Dendritic cell treated with granulocyte-macrophage colony-stimulating factor and Interleukin-4, amounts not matched to agents 40 ng/mL and 50 ng/mL, for 4 days (primary cell): Measurements from ENCODE around the gene CLPTM1.
"Not testable (repeated sequence)": the region's sequence is repeated elsewhere in the genome, so short reads cannot be mapped to it uniquely, and the experiment has no call there.

ENCODE experiments used
- H3K27ac Mint-ChIP-seq: one replicate; pipeline ENCODE4 v1.8.0; 2022; ENCODE audit warnings: mild to moderate bottlenecking, mixed read lengths
- H3K27me3 Mint-ChIP-seq: one replicate; pipeline ENCODE4 v1.8.0; 2022; ENCODE audit warnings: mild to moderate bottlenecking, mixed read lengths
- H3K36me3 Mint-ChIP-seq: one replicate; pipeline ENCODE4 v1.8.0; 2022; ENCODE audit warnings: low read depth, mixed read lengths
- H3K4me1 Mint-ChIP-seq: one replicate; pipeline ENCODE4 v1.8.0; 2022; ENCODE audit warnings: low read depth, mixed read lengths
- H3K4me3 Mint-ChIP-seq: one replicate; pipeline ENCODE4 v1.8.0; 2022; ENCODE audit warnings: mild to moderate bottlenecking, moderate library complexity, mixed read lengths
- H3K9me3 Mint-ChIP-seq: one replicate; pipeline ENCODE4 v1.8.0; 2022; ENCODE audit warnings: mixed read lengths
- intact Hi-C: fragments of 100-400 bp; cut with micrococcal nuclease; formaldehyde crosslinking; loops from one replicate; pipeline ENCODE4 v1.15.0; 2022

The CLPTM1 gene

DNA sequence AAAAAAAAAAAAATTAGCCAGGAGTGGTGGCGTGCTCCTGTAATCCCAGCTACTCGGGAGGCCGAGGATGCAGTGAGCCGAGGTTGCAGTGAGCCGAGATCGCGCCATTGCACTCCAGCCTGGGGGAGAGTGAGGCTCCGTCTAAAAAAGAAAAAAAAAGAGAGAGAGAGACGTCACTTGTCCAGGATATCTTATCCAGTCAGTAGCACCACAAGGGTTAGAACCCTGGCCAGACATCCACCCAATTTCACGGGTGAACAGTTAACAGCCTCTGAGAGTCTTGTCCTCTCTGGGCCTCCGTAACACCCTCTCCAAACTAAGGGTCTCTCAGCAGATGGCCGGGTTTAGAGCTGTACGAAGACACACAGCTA lies 917 bp upstream of the CLPTM1 start:
- H3K9me3 Mint-ChIP-seq = no peaks in the 10 kb centered on the region
- H3K27ac Mint-ChIP-seq = peak overlapping the region; percentile 95
- intact Hi-C loops = loop anchor here (2.0 to 5.0 kb wide), 2 partner anchors 48 to 63 kb away; partner anchors contain the start of genes RELB and TOMM40
- H3K4me3 Mint-ChIP-seq = peak overlapping the region; percentile 94
- peaks cover 41% of the 10 kb centered on the region for H3K36me3 Mint-ChIP-seq
- H3K4me1 Mint-ChIP-seq = peaks cover 42% of the 10 kb centered on the region
- no peaks in the 10 kb centered on the region for H3K27me3 Mint-ChIP-seq

DNA sequence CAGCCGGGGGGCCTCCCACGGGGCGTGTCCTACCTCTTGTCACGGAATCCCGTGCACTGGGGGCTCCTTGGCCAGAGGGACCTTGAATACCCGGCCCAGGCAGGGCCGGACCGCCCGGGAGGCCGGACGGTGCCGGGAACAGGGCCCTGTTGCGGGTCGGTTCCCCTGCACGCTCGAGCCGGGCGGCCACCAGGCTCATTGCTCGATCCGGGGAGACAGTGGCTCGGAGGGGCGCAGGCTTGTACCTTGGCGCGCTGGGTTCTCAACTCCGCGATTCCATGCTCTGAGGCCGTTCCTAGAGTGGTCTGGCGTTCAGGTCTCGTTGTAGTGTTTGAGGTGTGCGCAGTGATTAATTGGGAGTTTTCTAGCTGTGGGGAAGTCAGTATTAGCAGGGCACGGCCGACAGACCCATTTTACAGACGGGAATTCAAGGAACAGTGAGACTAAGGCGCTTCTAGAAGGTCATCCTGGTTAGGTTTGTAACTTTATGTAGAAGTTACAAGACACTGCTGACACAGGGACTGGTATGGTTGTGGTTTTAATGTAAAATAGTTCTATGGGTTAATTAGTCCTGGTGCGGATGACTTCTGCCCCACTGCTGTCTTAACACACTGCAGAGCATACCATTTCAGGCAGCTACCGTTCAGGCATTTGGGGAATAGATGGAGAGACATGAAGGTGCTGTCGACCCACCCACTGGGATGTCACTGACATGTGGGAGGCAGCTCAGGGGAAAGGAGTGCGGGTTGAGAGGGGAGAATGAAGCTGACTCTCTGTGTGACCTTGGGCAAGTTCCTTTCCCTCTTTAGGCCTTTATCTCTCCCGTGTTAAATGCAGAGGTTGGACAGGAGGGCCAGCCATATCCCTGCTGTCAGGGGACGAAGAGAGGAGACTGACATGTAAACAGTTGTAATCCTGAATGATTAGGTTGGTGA lies 592 bp downstream of the CLPTM1 start:
- peaks cover 44% of the 10 kb centered on the region for H3K36me3 Mint-ChIP-seq
- H3K4me1 Mint-ChIP-seq = peaks cover 54% of the 10 kb centered on the region
- no peaks in the 10 kb centered on the region for H3K9me3 Mint-ChIP-seq
- H3K27ac Mint-ChIP-seq = peak overlapping the region; percentile 95
- no peaks in the 10 kb centered on the region for H3K27me3 Mint-ChIP-seq
- H3K4me3 Mint-ChIP-seq = peak overlapping the region; percentile 94
- intact Hi-C loops = loop anchor here (2.0 kb wide), 1 partner anchor 65 kb away; the partner anchor contains the start of gene TOMM40

DNA sequence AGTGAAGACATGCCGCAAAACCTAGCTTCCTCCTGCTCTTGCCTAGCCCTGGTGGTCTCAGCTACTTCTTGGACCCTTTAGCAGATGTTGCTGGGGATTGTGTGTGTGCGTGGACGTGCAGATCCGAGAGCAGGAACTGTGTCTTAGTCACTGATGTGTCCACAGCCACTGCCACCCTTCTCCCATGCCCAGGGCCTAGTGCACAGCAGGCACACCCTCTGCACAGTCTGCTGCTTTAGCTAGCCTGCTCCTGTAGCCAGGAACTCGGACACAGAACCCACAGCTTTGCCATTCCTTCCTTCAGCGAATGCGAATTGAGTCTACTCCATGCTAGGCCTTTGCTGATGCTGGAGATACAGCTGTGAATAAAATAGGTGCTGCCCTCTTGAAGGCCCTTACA lies 2.3 kb downstream of the CLPTM1 start:
- intact Hi-C loops = no loop called here
- Mint-ChIP-seq H3K4me1 (peaks cover 67% of the 10 kb centered on the region), H3K36me3 (peaks cover 61% of the 10 kb centered on the region), H3K27ac (peak overlapping the region; percentile 20), H3K4me3 (no peak overlapping the region), H3K27me3 (no peaks in the 10 kb centered on the region), H3K9me3 (no peaks in the 10 kb centered on the region)

GRCh38 chr19:44958090-44958489 lies 2.9 kb downstream of the CLPTM1 start:
- peaks cover 67% of the 10 kb centered on the region for H3K4me1 Mint-ChIP-seq
- no peak overlapping the region for H3K4me3 Mint-ChIP-seq
- no peaks in the 10 kb centered on the region for H3K9me3 Mint-ChIP-seq
- no peaks in the 10 kb centered on the region for H3K27me3 Mint-ChIP-seq
- H3K36me3 Mint-ChIP-seq = peaks cover 62% of the 10 kb centered on the region
- peak overlapping the region; percentile 20 for H3K27ac Mint-ChIP-seq
- intact Hi-C loops = no loop called here

- no peak overlapping the region for H3K4me3 Mint-ChIP-seq
- peaks cover 53% of the 10 kb centered on the region for H3K4me1 Mint-ChIP-seq
These were observed 4.5 kb downstream of the CLPTM1 start for GRCh38 chr19:44959691-44960090.

DNA sequence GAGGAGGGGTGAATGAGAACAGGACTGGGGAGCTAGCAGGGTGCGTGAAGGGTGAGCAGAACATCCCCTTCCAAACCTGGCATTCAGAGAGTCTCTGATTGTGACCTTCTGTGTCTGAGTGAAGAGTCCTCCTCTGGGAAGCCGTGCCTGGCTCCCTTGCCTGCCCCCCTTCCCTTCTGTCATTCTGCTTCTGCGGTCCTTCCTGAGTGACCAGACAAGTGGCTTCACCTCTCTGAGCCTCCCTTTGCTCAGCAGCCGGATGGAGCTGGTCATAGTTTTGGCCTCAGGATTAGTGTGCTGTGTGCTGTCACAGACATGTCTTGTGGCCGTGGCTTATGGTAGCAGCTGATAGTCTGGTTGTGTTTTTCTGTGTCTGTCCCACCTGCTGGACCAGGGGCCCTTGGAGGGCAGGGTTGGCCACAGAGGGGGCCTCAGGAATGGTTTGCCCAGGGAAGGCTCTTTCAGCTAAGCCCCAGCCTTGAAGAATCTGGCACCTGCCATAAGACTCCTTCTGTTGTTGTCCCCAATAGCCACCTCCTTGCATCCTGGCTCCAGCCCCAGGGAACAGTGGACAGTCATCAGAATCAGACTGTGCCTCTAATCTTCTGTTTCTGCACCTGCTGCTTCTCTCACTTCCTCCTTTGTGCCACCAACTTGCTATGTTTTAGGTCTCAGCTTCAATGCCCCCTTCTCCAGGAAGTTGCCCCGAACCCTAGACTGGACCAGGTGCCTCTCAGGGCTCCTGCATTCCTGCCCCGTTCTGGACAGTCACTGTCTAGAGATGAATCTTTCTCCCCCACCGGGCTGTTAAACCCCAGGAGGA lies 5.9 kb downstream of the CLPTM1 start:
- H3K27ac Mint-ChIP-seq = peak overlapping the region; percentile 72
- H3K27me3 Mint-ChIP-seq = no peaks in the 10 kb centered on the region
- no peak overlapping the region for H3K4me3 Mint-ChIP-seq
- H3K9me3 Mint-ChIP-seq = no peaks in the 10 kb centered on the region
- peaks cover 46% of the 10 kb centered on the region for H3K4me1 Mint-ChIP-seq
- H3K36me3 Mint-ChIP-seq = peaks cover 71% of the 10 kb centered on the region
- intact Hi-C loops = no loop called here

More at GRCh38 chr19:44959691-44960090, 4.5 kb downstream of the CLPTM1 start:
- Mint-ChIP-seq H3K27ac (peak overlapping the region; percentile 72), H3K9me3 (no peaks in the 10 kb centered on the region), H3K36me3 (peaks cover 69% of the 10 kb centered on the region), H3K27me3 (no peaks in the 10 kb centered on the region)
- intact Hi-C loops = no loop called here

- Mint-ChIP-seq H3K4me1 (peaks cover 39% of the 10 kb centered on the region), H3K4me3 (no peak overlapping the region), H3K9me3 (no peaks in the 10 kb centered on the region), H3K27me3 (no peaks in the 10 kb centered on the region), H3K36me3 (peaks cover 78% of the 10 kb centered on the region), H3K27ac (no peak overlapping the region)
- intact Hi-C loops = no loop called here
These were observed 6.6 kb downstream of the CLPTM1 start for GRCh38 chr19:44961821-44962220.

DNA sequence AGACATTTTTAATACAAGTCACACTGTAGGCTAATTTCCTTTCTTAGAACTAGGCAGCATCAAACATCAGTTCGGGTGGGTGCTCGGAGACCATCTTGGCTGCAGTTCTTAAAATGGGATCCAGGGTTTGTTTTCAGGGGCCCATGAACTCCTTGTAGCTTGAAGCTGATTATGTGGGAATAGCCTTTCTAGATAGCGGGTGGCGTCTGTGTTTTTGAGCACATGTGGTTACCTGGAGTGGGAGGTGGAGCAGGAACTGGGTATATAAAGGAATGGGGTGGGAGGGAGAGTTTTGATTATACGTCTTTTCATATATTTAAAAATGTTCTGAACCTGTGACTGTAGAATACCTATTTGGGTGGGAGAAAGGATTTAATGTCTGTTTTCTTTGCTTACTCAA lies 12.9 kb downstream of the CLPTM1 start:
- Mint-ChIP-seq H3K27ac (no peak overlapping the region), H3K4me1 (no peaks in the 10 kb centered on the region), H3K4me3 (no peak overlapping the region), H3K36me3 (peaks cover 85% of the 10 kb centered on the region), H3K27me3 (no peaks in the 10 kb centered on the region), H3K9me3 (no peaks in the 10 kb centered on the region)
- intact Hi-C loops = no loop called here

DNA sequence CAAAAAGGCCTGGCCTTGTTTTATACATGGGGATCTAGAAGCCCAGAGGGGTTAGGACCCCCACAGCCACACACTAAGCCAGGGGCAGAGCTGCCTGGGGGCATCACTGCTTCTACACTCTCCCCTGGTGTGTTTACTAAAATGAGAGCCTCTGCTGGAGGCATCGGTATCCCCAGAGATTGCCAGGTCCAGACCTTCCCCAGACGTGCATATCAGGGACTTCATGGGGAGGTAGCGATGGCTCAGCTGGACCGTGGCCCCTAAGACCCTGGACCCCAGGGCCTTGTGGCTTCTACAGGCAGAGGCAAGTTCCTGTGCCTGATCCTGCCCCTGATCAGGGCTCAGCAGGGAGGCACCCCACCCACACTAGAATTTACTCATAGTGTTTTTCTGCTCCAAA lies 13.5 kb downstream of the CLPTM1 start:
- H3K4me1 Mint-ChIP-seq = no peaks in the 10 kb centered on the region
- no peak overlapping the region for H3K4me3 Mint-ChIP-seq
- peaks cover 86% of the 10 kb centered on the region for H3K36me3 Mint-ChIP-seq
- H3K27ac Mint-ChIP-seq = no peak overlapping the region
- H3K27me3 Mint-ChIP-seq = no peaks in the 10 kb centered on the region
- intact Hi-C loops = no loop called here
- no peaks in the 10 kb centered on the region for H3K9me3 Mint-ChIP-seq

DNA sequence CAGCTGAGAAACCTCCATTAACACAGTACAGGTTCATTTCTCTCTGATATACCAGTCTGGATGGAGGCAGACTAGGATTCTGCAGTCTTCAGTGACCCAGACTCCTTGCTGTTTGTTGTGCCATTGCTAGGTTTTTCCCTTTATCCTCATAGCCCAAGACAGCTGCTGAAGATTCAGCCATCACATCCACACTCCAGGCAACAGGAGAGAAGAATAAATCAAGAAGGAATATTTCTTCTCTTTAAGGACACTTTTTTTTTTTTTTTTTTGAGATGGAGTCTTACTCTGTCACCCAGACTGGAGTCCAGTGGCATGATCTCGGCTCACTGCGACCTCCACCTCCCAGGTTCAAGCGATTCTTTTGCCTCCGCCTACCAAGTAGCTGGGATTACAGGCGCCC lies 14.3 kb downstream of the CLPTM1 start:
- Mint-ChIP-seq H3K27me3 (no peaks in the 10 kb centered on the region), H3K9me3 (no peaks in the 10 kb centered on the region), H3K4me3 (no peak overlapping the region), H3K27ac (no peak overlapping the region), H3K36me3 (peaks cover 86% of the 10 kb centered on the region), H3K4me1 (no peaks in the 10 kb centered on the region)
- intact Hi-C loops = no loop called here

- H3K4me1 Mint-ChIP-seq, H3K27me3 Mint-ChIP-seq, H3K4me3 Mint-ChIP-seq: not testable (repeated sequence)
These were observed 16.3 kb downstream of the CLPTM1 start for GRCh38 chr19:44971451-44971850.

GRCh38 chr19:44972802-44973201 lies 17.6 kb downstream of the CLPTM1 start:
- H3K36me3 Mint-ChIP-seq = peaks cover 86% of the 10 kb centered on the region
- H3K4me3 Mint-ChIP-seq = no peak overlapping the region
- H3K9me3 Mint-ChIP-seq = no peaks in the 10 kb centered on the region
- intact Hi-C loops = no loop called here
- H3K27ac Mint-ChIP-seq = no peak overlapping the region
- no peaks in the 10 kb centered on the region for H3K27me3 Mint-ChIP-seq
- H3K4me1 Mint-ChIP-seq = no peaks in the 10 kb centered on the region

More at GRCh38 chr19:44971451-44971850, 16.3 kb downstream of the CLPTM1 start:
- H3K27ac Mint-ChIP-seq, H3K9me3 Mint-ChIP-seq, intact Hi-C loops: not testable (repeated sequence)
- H3K36me3 Mint-ChIP-seq = peaks cover 86% of the 10 kb centered on the region

DNA sequence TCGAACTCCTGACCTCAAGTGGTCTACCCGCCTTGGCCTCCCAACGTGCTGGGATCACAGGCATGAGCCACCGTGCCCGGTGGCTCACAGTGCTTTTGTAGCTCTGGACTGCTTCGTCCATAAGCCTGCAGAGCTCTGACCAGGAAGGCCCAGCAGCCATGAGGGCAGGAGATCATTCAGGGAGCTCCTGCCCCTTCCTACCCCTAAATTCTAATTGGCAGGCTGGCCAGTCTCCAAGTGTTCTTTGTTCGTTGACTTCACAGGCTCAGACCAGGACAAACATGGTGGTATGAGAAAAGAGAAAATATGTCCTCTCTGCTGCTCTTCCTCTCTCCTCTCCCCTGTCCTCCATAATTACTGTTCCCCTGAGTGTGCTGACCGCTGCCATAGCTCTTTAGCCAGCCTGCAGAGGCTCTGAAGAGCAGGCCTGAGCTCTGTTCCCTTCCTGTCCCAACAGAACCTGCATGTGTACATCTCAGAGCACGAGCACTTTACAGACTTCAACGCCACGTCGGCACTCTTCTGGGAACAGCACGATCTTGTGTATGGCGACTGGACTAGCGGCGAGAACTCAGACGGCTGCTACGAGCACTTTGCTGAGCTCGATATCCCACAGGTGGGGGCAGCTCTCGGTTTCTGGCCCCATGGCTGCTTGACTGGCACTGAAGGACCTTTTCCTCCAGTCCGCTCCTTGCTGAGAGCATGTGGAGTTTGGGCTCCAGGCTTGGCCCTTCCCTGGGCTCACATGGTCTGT lies 19.0 kb downstream of the CLPTM1 start:
- no peaks in the 10 kb centered on the region for H3K4me1 Mint-ChIP-seq
- no peak overlapping the region for H3K4me3 Mint-ChIP-seq
- peaks cover 89% of the 10 kb centered on the region for H3K36me3 Mint-ChIP-seq
- no peak overlapping the region for H3K27ac Mint-ChIP-seq
- H3K27me3 Mint-ChIP-seq = no peaks in the 10 kb centered on the region
- H3K9me3 Mint-ChIP-seq = no peaks in the 10 kb centered on the region
- intact Hi-C loops = no loop called here
